IPS DF 4.7 (cell line): ENCODE measurements around the gene HACD2.
"Not testable (repeated sequence)": the region's sequence is repeated elsewhere in the genome, so short reads cannot be mapped to it uniquely, and the experiment has no call there.

ENCODE experiments used
- DNase-seq: peaks from one replicate; pipeline ENCODE4 v3.0.0-alpha.2; 2013; ENCODE audit warnings: low spot score; ENCODE audit errors: extremely low read depth

HACD2 gene

DNA sequence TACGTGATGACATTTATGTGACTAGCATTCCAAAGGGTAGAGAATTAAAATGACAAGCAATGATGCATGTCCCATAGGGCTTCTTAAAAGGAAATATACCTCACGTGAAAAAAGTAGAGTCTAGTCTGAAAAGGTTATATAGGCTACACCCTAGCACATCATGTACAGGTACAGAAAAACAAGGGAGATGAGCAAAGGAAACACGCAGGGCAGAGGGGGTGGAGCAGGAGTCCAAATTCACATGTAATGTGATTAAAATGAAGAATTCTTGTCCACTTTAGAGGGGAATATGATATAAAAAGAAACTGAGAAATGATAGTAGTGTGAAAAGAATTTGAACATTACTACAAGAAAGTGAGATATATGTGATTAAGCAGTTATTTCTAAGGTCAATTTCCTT is 59.4 kb downstream of the HACD2 start:
- no peak for DNase-seq

DNA sequence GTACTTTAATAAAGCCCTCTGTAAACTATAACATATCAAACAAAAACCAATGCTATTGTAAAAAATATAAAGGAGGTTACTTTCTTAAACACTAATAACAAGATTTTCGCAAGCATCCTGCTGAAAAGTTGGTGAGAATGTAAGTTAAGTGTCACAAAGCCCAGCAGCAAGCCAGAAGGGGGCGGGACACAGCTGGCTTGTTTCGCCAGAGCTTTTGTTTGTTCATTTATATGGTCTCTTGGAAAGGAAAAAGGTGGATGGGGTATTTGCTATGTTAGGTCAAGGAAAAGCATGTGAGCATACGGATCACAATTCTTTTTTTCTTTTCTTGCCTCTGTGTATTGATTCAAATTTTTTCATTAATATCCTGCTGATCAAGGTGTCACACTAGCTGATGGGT is 59.9 kb downstream of the HACD2 start:
- DNase-seq: no peak

DNA sequence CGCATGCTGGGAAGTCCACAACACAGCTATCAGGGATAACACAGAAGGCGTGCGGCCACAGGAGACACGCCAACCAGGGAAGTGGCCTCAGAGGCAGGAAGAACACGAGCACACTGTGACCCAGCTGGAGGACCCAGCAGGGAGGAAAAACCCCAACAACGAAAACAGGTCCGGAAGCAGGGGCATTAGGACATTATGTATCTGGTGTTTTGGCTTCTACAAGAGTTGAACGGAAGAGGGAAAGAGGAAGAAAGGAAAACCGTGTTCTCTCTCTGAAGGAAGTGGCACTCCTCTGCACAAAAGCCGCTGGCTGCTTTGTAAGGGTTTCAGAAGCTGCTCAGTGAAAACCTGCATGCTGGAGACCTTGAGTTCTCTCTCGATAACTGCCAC is 61.8 kb downstream of the HACD2 start:
- DNase-seq: no peak

DNA sequence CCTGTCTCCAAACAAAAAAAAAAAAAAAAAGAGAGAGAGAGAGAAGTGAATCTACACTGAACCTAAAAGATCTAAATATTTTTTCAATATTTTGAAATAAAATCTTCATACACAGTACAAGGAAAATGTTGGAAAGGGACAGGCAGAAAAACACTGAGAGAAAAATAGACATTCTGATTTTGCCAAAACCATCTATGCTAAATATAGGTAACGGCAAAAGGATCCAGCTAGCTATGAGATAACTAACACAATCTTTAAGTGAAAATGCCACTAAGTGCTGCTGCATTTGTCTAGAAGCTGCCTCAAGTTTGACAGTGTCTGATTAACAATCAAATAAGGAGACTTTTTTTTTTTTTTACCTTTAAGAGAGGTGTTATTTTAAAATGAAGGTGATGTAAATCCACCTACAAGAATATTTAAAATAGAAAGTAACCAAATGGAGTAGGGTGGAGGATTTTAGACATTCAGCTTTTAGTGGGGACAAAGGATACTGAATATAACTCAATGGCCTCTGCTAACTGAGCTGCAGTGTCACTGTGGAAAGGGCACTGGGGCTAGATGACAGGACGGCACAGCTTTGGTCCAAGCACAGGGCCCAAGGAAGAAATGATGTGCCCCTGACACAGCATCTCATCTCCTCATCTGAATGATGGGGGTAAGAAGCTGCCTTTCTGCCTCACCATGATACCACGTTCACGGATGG is 62.4 kb downstream of the HACD2 start:
- no peak for DNase-seq

DNA sequence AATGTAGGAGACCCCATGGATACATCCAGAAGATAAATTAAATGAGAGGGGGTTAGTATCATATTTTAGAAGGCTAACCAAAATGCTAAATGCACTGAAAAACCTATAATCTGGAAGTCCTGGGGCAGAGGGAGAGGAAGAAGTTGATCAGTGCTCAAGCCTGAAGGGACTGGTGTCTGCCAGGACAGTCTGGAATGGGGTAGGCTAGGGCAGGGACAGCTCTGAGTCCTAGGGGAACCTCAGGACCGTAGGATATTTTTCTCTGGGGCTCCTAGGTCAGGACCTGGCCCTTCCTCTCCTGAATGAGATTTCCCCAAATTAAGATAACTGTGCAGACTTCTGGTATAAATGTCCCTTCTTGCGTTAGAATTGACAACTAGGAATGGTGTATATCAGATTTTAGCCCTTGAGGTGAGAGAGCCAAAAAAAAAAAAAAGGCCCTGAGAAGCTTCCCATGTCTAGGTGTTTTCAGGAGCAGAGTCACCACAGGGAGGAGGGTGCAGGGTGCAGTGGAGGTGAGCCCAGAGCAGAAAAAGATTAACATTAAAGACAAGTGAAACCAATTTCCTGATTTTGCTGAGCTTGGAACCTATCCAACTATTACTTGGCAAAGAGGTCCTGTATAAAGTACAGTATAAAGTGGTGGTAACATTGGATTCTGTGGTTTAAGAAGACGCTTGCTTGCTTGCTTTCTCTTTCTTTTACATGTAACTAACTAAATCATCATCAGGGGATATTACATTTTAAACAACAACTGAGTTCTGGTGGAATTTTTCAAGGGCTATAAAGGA is 63.5 kb downstream of the HACD2 start:
- no peak for DNase-seq

DNA sequence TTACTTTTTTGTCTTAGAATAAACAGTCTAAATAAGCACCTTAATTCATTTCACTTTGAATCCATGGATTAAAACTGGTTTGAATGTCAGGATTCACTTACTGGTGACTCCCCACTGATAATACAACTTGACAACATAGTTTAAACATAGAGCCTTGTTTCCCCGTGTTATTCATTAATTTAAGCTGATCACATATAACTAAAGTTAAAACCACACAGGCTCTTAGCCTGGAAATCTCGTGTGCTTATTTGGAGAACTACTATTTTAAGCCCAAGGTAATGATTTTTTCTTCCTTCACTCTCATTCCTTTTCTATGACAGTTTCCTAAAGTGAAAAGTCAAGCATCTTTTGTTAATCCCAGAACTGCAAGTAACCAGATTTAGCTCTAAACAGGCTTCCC is 64.2 kb downstream of the HACD2 start:
- no peak for DNase-seq

DNA sequence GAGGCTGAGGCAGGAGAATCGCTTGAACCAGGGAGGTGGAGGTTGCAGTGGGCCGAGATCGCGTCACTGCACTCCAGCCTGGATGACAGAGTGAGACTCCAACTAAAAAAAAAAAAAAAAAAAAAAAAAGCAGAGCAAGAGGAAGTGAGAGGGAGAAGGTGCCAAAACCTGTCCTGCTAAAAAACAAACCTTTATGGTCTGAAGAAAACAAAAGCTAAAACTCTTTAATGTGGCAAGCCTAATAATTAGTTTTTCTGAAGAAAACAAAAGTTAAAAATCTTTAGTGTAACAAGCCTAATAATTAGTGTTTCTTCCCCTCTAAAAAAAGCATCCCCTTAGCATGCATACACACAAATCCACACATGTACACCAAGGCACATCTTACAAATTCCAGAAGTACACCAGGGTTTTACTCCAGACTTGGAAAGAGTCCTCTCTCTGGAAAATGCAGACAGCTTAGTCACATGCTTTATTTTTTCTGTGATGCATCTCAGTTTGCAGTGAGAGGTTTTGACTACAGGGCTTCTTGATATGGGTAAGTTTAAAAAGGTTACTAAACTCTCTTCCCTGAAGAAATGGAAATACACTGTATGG is 65.9 kb downstream of the HACD2 start:
- no peak for DNase-seq

DNA sequence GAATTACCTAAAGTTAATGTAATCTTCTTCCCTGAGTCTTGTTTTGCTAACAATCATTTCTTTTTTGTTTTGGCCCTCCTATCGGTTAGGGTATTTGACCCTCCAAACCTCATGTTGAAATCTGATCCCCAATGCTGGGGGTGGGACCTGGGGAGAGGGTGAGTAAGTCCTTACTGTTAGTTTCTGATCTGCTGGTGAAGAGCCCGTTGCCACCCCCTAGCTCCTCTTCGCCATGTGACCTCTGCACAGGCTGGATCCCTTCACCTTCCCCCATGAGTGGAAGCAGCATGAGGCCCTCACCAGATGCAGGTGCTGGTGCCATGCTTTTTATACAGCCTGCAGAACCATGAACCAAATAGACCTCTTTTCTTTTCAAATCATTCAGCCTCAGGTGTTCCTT is 73.1 kb downstream of the HACD2 start:
- no peak for DNase-seq

DNA sequence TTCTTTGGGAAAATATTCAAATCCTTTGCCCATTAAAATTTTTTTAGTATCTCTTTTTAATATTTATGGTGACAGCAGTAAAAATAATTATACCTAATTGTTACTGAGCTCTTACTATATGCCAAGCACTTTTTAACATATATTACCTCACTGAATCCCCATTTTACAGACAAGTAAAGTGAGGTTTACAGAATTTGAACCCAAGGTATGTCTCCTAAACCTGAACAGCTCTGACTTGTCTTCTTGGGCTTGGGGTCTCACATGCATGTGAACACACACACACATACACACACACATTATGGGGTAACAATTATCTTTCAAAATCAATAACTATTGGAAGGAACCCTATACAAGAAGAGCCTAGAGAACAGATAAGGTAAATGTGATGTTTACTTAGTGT is 73.8 kb downstream of the HACD2 start:
- DNase-seq: no peak

DNA sequence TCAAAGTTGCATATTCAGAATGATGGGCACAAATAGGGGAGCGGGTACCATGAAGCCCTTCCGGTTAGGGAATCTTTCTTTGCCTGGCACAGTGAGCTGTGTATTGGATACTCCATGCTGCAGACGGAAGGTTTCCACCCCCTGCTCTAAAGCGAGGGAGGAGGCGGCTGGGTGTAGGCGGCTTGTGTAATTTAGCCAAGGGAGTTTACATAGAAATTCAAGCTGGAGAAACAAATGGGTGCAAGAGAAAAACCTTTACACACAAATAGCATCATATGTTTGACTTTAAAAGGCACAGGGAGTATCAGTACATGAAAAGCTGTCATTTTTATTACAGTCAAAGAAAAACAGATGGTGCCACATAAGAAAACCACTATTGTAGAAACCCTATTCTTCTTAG is 76.7 kb downstream of the HACD2 start:
- no peak for DNase-seq

DNA sequence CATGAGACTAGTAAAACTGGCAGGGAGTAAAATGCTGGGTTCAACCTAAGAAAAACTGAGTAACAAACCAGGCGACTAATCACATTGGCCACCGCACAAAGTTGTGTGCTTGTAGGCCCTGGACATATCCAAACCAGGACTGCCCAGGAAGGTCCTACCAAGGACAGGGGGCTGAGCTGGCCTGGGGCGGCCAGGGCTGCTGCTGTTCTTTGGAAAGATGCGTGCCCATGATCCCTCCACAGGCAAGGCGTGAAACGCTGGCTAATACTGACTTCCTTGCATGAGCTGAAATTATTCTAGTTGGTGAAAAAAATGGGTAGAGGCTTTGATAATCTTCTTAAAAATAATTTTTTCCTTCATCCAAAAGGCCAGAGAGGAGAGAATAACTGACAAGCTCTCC is 79.0 kb downstream of the HACD2 start:
- no peak for DNase-seq

DNA sequence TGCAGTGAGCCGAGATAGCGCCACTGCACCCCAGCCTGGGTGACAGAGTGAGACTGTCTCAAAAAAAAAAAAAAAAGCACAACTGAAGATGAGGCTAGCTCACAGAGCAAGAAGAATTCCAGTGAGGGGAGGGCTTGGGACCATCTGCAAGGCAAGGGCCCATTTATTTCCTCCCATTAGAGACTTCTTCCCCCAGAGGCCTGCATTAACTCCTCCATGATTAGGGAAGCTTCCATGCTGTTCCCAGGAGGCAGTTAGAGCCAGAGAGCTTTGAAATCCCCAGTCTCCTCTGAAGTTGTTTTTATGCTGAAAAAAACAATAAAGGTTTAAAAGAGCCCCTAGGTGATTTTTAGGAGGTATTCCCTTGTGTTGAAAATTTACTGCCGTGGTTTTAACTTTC is 81.7 kb downstream of the HACD2 start:
- no peak for DNase-seq

DNA sequence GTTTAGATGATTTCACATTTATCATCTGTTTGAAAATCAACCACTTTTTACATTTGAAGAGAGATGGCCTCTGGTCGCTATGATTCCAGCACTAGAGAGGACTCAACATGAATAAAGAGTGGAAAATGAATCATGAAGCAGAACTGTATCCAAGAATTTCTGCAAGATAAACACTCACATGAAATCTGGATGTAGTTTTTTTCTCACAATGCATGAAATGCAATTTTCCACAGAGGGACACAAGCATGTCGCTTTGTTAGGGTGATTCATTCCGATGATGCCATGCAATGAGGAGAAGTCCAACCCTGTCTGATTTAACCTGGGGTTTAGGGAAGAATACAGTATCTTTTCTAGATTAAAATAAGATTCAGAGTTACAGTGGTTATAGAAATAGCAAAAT is 85.5 kb downstream of the HACD2 start:
- DNase-seq: no peak

DNA sequence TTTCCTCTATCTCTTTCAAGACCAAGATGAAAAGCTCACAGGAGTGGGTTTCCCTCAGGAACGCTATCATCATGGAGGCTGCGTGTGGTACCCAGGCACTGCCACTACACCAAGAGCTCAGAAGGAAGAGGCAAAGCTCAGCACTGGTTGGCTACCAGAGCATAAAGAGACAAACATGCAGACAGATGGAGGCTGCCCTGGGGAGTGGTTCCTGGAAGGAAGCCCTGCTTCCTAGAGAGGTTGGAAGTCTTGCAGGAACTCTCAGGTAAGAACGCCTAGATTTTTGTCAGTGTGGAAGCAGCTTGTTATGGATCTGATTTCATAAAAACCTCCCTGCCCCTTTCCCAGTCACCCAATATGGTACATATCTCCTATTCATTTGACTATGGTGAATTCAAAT is 86.1 kb downstream of the HACD2 start:
- no peak for DNase-seq

DNA sequence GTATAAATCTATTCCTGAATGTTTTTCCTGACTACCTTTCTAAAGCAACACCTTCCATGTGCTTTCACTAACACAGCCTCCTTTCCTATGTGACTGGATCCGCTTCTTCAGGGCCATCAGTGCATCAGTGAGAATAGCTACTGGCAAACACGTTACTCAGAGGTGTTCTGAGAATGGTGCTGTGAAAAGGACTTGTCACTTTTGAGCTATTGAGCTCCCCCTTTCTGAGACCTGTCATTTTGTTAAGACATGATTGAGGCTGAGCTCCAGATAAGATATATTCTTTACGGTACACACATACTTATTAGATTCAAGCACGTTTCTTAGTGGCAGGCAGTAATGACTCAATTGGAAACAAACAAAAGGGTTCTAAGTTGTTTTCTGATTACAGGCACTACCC is 90.9 kb downstream of the HACD2 start:
- no peak for DNase-seq

DNA sequence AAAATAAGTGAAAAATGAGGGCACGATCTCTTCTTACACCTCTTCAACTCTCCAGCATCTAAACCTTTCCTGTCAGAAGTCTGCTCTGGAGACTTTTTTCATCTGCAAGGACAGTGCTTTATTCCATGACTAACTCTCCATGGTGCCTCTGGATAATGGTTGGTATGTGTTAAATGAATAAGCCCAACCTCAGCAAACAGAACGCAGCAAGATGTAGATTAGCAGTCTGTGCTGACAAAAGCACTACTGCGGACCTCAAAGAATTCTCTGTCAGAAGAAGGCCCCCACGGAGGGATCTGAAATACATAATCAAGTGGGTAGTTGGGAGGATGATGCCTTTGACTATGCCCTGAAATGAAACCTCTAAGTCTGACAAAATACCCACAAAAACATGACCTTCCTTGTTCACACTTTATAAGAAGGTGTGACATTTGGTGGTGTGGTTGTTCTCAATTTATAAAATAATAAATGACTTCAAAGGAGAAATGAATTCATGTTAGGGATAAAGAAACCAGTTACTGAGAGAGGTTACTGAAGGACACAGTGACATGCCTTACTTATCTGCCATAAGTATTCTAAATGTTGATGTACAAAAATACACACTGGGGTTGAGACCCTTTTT is 92.8 kb downstream of the HACD2 start:
- DNase-seq: no peak

DNA sequence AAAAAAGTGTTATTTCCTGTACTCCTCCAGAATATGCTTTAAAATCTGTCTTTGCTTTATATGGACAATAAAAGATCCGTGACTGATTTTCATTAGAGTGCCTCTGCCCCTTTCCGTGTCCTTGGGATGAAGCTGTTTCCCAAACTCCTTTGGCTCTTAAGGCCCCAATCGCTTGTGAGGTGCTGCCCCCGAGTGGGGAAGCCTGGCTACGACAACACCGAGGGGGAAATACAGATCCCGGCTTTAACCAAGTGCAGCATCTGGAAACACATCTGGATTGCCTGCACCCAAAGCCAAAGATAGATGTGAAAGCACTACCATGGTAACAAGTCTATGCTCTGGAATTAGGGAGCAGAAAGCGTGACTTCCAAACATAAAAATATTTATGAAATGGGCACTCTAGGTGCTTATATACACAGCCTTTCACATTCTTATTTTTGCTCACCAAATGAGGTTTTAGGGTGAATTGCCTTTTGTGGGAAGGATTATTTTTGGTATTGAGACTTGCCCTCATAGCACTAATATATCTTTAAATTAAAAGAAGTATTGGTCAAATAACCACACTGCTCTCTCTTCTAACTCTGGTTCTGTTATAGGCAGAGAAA is 95.4 kb downstream of the HACD2 start:
- DNase-seq: peak; percentile 22

DNA sequence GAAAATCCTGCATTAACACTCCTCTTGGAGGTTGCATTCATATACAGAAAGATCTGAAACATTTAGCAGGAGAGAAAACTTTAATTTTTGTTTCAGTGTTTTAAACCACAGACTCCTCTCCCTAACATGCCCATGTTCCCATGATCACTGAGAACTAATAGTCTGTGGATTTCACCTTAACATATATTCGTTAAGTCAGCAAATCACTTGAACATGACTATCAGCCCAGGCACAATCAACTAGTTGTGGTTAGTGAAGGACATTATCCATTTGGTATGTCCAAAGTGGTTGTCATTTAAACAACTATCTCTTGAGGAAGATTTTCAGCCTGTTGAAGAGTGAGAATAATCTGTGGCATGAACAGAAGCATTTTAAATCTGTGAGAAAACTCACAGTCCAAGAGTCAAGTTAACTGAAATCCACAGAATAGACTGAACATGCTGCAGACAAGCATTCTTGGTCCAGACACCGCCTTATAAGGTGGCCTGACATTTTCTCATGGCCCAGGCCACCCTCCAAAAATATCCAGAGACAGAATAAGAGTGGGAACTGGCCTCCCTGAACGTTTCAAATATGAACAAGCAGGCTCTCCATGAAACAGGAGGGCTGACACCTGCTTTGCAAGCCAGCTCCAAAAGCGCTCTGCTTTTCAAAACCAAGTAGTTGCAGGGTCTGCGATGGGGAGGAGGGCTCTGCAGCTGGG is 96.1 kb downstream of the HACD2 start:
- DNase-seq: no peak

DNA sequence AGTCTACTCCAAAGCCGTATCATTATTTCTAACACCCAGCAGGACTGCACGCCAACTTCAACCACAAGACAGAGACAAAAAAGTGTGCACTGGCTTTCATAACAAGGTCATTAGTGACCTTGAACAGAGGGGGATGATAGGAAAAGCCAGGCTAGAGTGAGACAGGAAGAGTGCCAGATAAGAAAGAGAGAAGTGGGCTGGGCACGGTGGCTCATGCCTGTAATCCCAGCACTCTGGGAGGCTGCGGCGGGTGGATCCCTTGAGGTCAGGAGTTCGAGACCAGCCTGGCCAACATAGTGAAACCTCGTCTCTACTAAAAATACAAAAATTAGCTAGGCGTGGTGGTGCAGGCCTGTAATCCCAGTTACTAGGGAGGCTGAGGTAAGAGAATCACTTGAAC is 97.8 kb downstream of the HACD2 start:
- not testable (repeated sequence) for DNase-seq

DNA sequence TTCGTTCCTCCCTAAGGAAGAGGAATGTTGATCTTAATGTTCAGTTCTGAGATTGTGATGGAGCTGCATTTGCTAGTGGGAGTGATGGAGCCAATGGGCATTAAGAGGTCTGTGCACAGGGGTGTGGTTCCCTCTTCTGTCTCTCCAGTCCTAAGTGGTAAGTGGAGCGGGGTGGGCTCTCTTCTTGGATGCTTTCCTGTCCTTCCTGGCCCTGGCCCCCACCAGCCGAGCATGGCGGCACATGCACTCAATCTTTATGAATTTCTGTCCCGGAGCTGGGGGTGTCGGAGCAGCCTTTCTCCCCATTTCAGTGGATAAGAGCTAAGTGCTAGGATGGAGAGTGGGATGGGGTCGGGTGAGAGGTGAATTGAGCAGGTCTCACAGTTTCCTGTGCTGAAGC is 98.4 kb downstream of the HACD2 start:
- no peak for DNase-seq

DNA sequence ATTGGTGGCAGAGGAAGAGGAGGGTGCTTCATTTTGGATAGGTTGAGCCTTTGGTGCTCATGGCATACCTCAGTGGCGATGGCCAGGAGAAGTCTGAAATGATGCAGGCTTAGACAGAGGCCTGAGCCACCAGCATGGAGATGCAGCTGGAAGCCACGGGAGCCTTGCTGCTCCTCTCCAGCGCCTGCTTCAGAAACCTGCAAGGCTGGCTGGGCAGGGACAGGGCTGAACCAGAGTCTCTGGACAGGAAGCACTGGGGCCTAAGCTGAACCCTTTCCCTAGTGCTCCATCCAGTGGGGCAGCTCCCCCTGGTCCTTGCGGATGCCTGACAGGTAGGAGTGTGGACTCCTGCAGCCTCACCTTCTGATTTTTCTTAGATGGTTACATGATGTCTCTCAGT is 99.3 kb downstream of the HACD2 start:
- no peak for DNase-seq
